Endodermal cell (in vitro differentiated cells): ENCODE data around the gene JPT1. TPM values are rescaled to one million over a fixed set of nuclear protein-coding genes. Genes with fewer than 3 reads are reported as not detected.
"Not testable (repeated sequence)": the region's sequence is repeated elsewhere in the genome, so short reads cannot be mapped to it uniquely, and the experiment has no call there.

Experiments
- DNase-seq: peaks from one replicate; pipeline ENCODE4 v3.0.0-alpha.2; 2017
- H3K27ac ChIP-seq: 2 replicates; pipeline ENCODE4 v1.5.1; 2013; ENCODE audit warnings: mild to moderate bottlenecking, low read depth, low read length, moderate library complexity
- H3K27me3 ChIP-seq: 2 replicates; pipeline ENCODE4 v1.6.1; 2013; ENCODE audit warnings: mild to moderate bottlenecking, low read length, moderate library complexity; ENCODE audit not compliant: insufficient read depth, control insufficient read depth, poor library complexity, severe bottlenecking
- H3K36me3 ChIP-seq: 2 replicates; pipeline ENCODE4 v1.7.0; 2013; ENCODE audit warnings: mild to moderate bottlenecking, low read length, moderate library complexity; ENCODE audit not compliant: control insufficient read depth, insufficient read depth
- H3K4me1 ChIP-seq: one replicate; pipeline ENCODE4 v1.7.0; 2013; ENCODE audit warnings: low read length; ENCODE audit not compliant: control insufficient read depth, insufficient read depth
- H3K4me3 ChIP-seq: 2 replicates; pipeline ENCODE4 v1.5.1; 2013; ENCODE audit warnings: mild to moderate bottlenecking, low read length, moderate library complexity
- H3K9ac ChIP-seq: 2 replicates; pipeline ENCODE4 v1.6.1; 2013; ENCODE audit warnings: mild to moderate bottlenecking, low read length, moderate library complexity; ENCODE audit not compliant: poor library complexity, severe bottlenecking; ENCODE audit errors: extremely low read depth
- H3K9me3 ChIP-seq: 2 replicates; pipeline ENCODE4 v1.6.1; 2013; ENCODE audit warnings: mild to moderate bottlenecking, low read length, moderate library complexity; ENCODE audit not compliant: control insufficient read depth
- H3K27ac Mint-ChIP-seq: 2 replicates; pipeline ENCODE4 v1.8.0; 2020; ENCODE audit warnings: mixed read lengths
- H3K27me3 Mint-ChIP-seq: 2 replicates; pipeline ENCODE4 v1.8.0; 2021; ENCODE audit warnings: mild to moderate bottlenecking, mixed read lengths; ENCODE audit not compliant: insufficient read depth
- H3K36me3 Mint-ChIP-seq: 2 replicates; pipeline ENCODE4 v1.8.0; 2020; ENCODE audit warnings: low read depth, mixed read lengths
- H3K4me1 Mint-ChIP-seq: 2 replicates; pipeline ENCODE4 v1.8.0; 2020; ENCODE audit warnings: mixed read lengths
- H3K4me3 Mint-ChIP-seq: 2 replicates; pipeline ENCODE4 v1.8.0; 2020; ENCODE audit warnings: mild to moderate bottlenecking, moderate library complexity, mixed read lengths
- H3K9me3 Mint-ChIP-seq: 2 replicates; pipeline ENCODE4 v1.8.0; 2020; ENCODE audit warnings: mild to moderate bottlenecking, mixed read lengths
- CTCF ChIP-seq: fragments of 200-600 bp; sonication (generic); conservative IDR thresholded peaks from 2 replicates; pipeline ENCODE4 v1.5.0; 2021; ENCODE audit warnings: antibody characterized with exemption, mild to moderate bottlenecking
- WGBS, 2 experiments: methylation state at CpG; one replicate each; pipeline versions ENCODE4 v1.1.5 to v1.1.7; 2013; ENCODE audit warnings: missing lambda C conversion rate in 2 of 2, mixed read lengths in 1 of 2; ENCODE audit not compliant: insufficient coverage in 1 of 2, insufficient read length in 1 of 2; 5-methylcytosine and 5-hydroxymethylcytosine counted together
- total RNA-seq, 2 donors: library from RNA; stranded (reverse); fragmentation: NEBNext Ultra II Directional in 1 of 2; extraction: Animal tissue kit (Norgen Biotek cat#: 25700) in 1 of 2; gene quantifications; 2 replicates in 1 of 2; 3 replicates in 1 of 2; pipeline ENCODE4 v1.2.1, GENCODE V29; 2021

The JPT1 gene
- total RNA-seq, 2 donors from 2014 or later = 148 to 156 TPM

GRCh38 chr17:75174996-75175395 is 20.7 kb upstream of the JPT1 start:
- H3K27me3 Mint-ChIP-seq = no peaks in the 10 kb centered on the region
- no peak overlapping the region for H3K27ac Mint-ChIP-seq
- Histone ChIP-seq H3K36me3 (peaks cover 96% of the 10 kb centered on the region), H3K9ac (no peak overlapping the region), H3K4me3 (no peak overlapping the region), H3K9me3 (no peaks in the 10 kb centered on the region), H3K4me1 (peaks cover 3% of the 10 kb centered on the region), H3K27me3 (no peaks in the 10 kb centered on the region), H3K27ac (no peak overlapping the region)
- H3K9me3 Mint-ChIP-seq = no peaks in the 10 kb centered on the region
- peaks cover 2% of the 10 kb centered on the region for H3K4me1 Mint-ChIP-seq
- DNase-seq = no peak
- TF ChIP-seq CTCF = no peak
- WGBS, 2 experiments = 96 to 97% methylated on average over 8 to 11 of the region's 11 CpGs
- peaks cover 69% of the 10 kb centered on the region for H3K36me3 Mint-ChIP-seq
- H3K4me3 Mint-ChIP-seq = no peak overlapping the region

GRCh38 chr17:75173526-75173925 is 19.2 kb upstream of the JPT1 start:
- Mint-ChIP-seq H3K27ac (no peak overlapping the region), H3K36me3 (peaks cover 59% of the 10 kb centered on the region), H3K27me3 (no peaks in the 10 kb centered on the region), H3K4me3 (no peak overlapping the region), H3K4me1 (peaks cover 2% of the 10 kb centered on the region), H3K9me3 (no peaks in the 10 kb centered on the region)
- H3K4me3 ChIP-seq = no peak overlapping the region
- H3K9ac ChIP-seq = no peak overlapping the region
- no peaks in the 10 kb centered on the region for H3K9me3 ChIP-seq
- peaks cover 3% of the 10 kb centered on the region for H3K4me1 ChIP-seq
- DNase-seq = no peak
- H3K27me3 ChIP-seq = no peaks in the 10 kb centered on the region
- H3K36me3 ChIP-seq = peaks cover 93% of the 10 kb centered on the region
- no peak for TF ChIP-seq CTCF
- WGBS, 2 experiments = 90 to 95% methylated on average over 3 to 4 of the region's 4 CpGs
- H3K27ac ChIP-seq = no peak overlapping the region

GRCh38 chr17:75168998-75169397 is 14.7 kb upstream of the JPT1 start:
- Mint-ChIP-seq H3K27ac (no peak overlapping the region), H3K27me3 (no peaks in the 10 kb centered on the region), H3K4me3 (no peak overlapping the region), H3K36me3 (peaks cover 56% of the 10 kb centered on the region), H3K4me1 (peaks cover 2% of the 10 kb centered on the region), H3K9me3 (no peaks in the 10 kb centered on the region)
- no peak for DNase-seq
- Histone ChIP-seq H3K27ac (no peak overlapping the region), H3K4me3 (no peak overlapping the region), H3K4me1 (peaks cover 3% of the 10 kb centered on the region), H3K36me3 (peaks cover 78% of the 10 kb centered on the region), H3K9ac (no peak overlapping the region), H3K9me3 (no peaks in the 10 kb centered on the region), H3K27me3 (no peaks in the 10 kb centered on the region)
- TF ChIP-seq CTCF = no peak
- WGBS, 2 experiments = 95% methylated on average over 3 of the region's 4 CpGs

- not testable (repeated sequence) for H3K9me3 Mint-ChIP-seq
These were observed 10.3 kb upstream of the JPT1 start for GRCh38 chr17:75164606-75165005.

More at GRCh38 chr17:75164606-75165005, 10.3 kb upstream of the JPT1 start:
- not testable (repeated sequence) for H3K9me3 ChIP-seq, H3K27me3 ChIP-seq, H3K4me1 ChIP-seq, H3K27ac ChIP-seq, H3K27me3 Mint-ChIP-seq, H3K4me1 Mint-ChIP-seq, H3K4me3 ChIP-seq, H3K4me3 Mint-ChIP-seq, H3K9ac ChIP-seq, H3K27ac Mint-ChIP-seq, DNase-seq
- peaks cover 41% of the 10 kb centered on the region for H3K36me3 Mint-ChIP-seq
- peaks cover 48% of the 10 kb centered on the region for H3K36me3 ChIP-seq
- WGBS, 2 experiments = 93 to 95% methylated on average over 11 to 15 of the region's 15 CpGs
